ENCODE measurements around the gene FOXL3.

Gene FOXL3

GRCh38 chr7:268991-269390, 21.0 kb upstream of the FOXL3 start:
- no peak for TF ChIP-seq CTCF (IDR thresholded peaks at IDR 0.05; ENCODE audit: low read depth, low read length, missing control alignments)
- H3K4me3 ChIP-seq (replicated peaks; ENCODE audit: low read depth, low read length): no peak overlapping the region
- no peak for DNase-seq (ENCODE audit: extremely low read depth, low read depth)

GRCh38 chr7:269721-270120, 20.2 kb upstream of the FOXL3 start:
- no peak for DNase-seq (ENCODE audit: extremely low read depth, low read depth)
- H3K4me3 ChIP-seq (replicated peaks; ENCODE audit: low read depth, low read length): no peak overlapping the region
- TF ChIP-seq CTCF (IDR thresholded peaks at IDR 0.05; ENCODE audit: low read depth, low read length, missing control alignments): no peak

GRCh38 chr7:270351-270983, 19.5 kb upstream of the FOXL3 start:
- no peak for DNase-seq (ENCODE audit: extremely low read depth, low read depth)
- no peak overlapping the region for H3K4me3 ChIP-seq (replicated peaks; ENCODE audit: low read depth, low read length)
- no peak for TF ChIP-seq CTCF (IDR thresholded peaks at IDR 0.05; ENCODE audit: low read depth, low read length, missing control alignments)

GRCh38 chr7:271266-272107, 18.5 kb upstream of the FOXL3 start:
- no peak for TF ChIP-seq CTCF (IDR thresholded peaks at IDR 0.05; ENCODE audit: low read depth, low read length, missing control alignments)
- no peak overlapping the region for H3K4me3 ChIP-seq (replicated peaks; ENCODE audit: low read depth, low read length)
- DNase-seq (ENCODE audit: extremely low read depth, low read depth): no peak

GRCh38 chr7:272108-272615, 17.8 kb upstream of the FOXL3 start:
- H3K4me3 ChIP-seq (replicated peaks; ENCODE audit: low read depth, low read length): no peak overlapping the region
- TF ChIP-seq CTCF (IDR thresholded peaks at IDR 0.05; ENCODE audit: low read depth, low read length, missing control alignments): no peak
- DNase-seq (ENCODE audit: extremely low read depth, low read depth): no peak

GRCh38 chr7:272631-273030, 17.3 kb upstream of the FOXL3 start:
- no peak overlapping the region for H3K4me3 ChIP-seq (replicated peaks; ENCODE audit: low read depth, low read length)
- TF ChIP-seq CTCF (IDR thresholded peaks at IDR 0.05; ENCODE audit: low read depth, low read length, missing control alignments): no peak
- DNase-seq (ENCODE audit: extremely low read depth, low read depth): no peak
